WERI-Rb-1 (cell line): Measurements from ENCODE around the gene RDH8.

Experiments used
- DNase-seq: peaks from one replicate; pipeline ENCODE4 v3.0.0-alpha.2; 2020
- H3K27ac ChIP-seq: fragments of 250-450 bp; sonication (Bioruptor Pico); 2 replicates; pipeline ENCODE4 v1.5.1; 2020; ENCODE audit warnings: mild to moderate bottlenecking, moderate library complexity
- H3K27me3 ChIP-seq: fragments of 250-450 bp; sonication (Bioruptor Pico); 2 replicates; pipeline ENCODE4 v1.5.1; 2021; ENCODE audit warnings: mild to moderate bottlenecking, low read depth, moderate library complexity; ENCODE audit not compliant: insufficient read depth, severe bottlenecking
- H3K36me3 ChIP-seq: fragments of 250-450 bp; sonication (Bioruptor Pico); 2 replicates; pipeline ENCODE4 v1.5.1; 2020; ENCODE audit warnings: mild to moderate bottlenecking, moderate library complexity
- H3K4me3 ChIP-seq: 2 replicates; pipeline ENCODE4 v1.5.1; 2011; ENCODE audit warnings: low read depth, mild to moderate bottlenecking, control low read depth, low read length
- H3K9me3 ChIP-seq: fragments of 250-450 bp; sonication (Bioruptor Pico); 2 replicates; pipeline ENCODE4 v1.5.1; 2021; ENCODE audit warnings: mild to moderate bottlenecking, moderate library complexity; ENCODE audit not compliant: severe bottlenecking
- TF ChIP-seq, protein P1 (sequence below): IDR thresholded peaks from 2 replicates; pipeline ENCODE4 v1.5.1; 2011; ENCODE audit warnings: low read depth, mild to moderate bottlenecking, control low read depth, inconsistent platforms, low read length

Gene RDH8

GRCh38 chr19:10006752-10007323, 6.4 kb upstream of the RDH8 start:
- Histone ChIP-seq H3K27ac (no peak overlapping the region), H3K4me3 (no peak overlapping the region), H3K36me3 (no peaks in the 10 kb centered on the region), H3K9me3 (no peaks in the 10 kb centered on the region), H3K27me3 (peaks cover 49% of the 10 kb centered on the region)
- DNase-seq, result no peak
- TF ChIP-seq, protein P1, sequence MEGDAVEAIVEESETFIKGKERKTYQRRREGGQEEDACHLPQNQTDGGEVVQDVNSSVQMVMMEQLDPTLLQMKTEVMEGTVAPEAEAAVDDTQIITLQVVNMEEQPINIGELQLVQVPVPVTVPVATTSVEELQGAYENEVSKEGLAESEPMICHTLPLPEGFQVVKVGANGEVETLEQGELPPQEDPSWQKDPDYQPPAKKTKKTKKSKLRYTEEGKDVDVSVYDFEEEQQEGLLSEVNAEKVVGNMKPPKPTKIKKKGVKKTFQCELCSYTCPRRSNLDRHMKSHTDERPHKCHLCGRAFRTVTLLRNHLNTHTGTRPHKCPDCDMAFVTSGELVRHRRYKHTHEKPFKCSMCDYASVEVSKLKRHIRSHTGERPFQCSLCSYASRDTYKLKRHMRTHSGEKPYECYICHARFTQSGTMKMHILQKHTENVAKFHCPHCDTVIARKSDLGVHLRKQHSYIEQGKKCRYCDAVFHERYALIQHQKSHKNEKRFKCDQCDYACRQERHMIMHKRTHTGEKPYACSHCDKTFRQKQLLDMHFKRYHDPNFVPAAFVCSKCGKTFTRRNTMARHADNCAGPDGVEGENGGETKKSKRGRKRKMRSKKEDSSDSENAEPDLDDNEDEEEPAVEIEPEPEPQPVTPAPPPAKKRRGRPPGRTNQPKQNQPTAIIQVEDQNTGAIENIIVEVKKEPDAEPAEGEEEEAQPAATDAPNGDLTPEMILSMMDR, result no peak

DNA sequence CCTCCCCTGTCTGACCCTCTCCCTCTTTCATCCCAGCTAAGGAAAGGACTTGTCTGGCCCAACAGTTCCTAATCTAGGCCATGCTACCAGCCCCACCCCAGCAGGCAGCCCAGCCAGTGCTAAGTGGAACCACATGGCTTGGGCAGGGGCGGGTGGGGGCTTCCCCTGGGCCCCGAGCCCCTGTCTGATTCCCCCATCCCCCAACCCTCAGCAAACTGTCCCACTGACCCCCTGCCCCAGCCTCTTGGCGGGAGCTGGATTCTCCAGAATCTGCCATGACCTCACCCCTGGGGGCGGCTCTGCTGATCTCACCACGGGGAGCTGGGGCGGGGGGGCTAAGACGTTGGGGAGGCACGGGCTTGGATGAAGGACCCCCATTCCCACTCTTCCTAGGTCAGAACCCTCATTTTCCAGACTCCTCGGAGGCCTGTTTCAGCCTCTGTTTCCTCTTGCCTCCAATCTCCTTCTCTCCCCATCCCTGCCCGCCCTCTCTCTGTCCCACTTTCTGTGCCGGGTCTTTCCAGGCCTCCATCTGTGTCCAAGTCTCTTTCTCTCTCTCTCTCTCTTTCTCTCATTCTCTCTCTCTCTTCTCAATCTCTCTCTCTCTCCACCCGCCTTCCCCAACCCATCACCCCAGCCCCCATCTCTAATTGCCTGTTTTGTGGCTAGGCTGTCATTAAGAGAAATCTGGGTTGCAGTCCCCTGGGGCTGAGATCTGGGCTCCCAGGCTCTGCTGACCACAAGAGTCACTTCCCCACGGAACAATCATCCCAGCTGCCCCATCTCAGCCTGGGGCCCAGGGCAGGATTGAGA, 5.7 kb upstream of the RDH8 start:
- Histone ChIP-seq H3K9me3 (no peaks in the 10 kb centered on the region), H3K27me3 (peaks cover 56% of the 10 kb centered on the region), H3K4me3 (no peak overlapping the region), H3K27ac (no peak overlapping the region), H3K36me3 (no peaks in the 10 kb centered on the region)
- TF ChIP-seq, protein P1, result no peak
- DNase-seq, result no peak

GRCh38 chr19:10008184-10008765, 5.0 kb upstream of the RDH8 start:
- TF ChIP-seq, protein P1, result no peak
- Histone ChIP-seq H3K27me3 (peaks cover 58% of the 10 kb centered on the region), H3K27ac (no peak overlapping the region), H3K4me3 (no peak overlapping the region), H3K36me3 (no peaks in the 10 kb centered on the region), H3K9me3 (no peaks in the 10 kb centered on the region)
- no peak for DNase-seq

- Histone ChIP-seq H3K9me3 (no peaks in the 10 kb centered on the region), H3K27me3 (peaks cover 58% of the 10 kb centered on the region), H3K36me3 (no peaks in the 10 kb centered on the region), H3K4me3 (no peak overlapping the region), H3K27ac (no peak overlapping the region)
- TF ChIP-seq, protein P1, result no peak
- no peak for DNase-seq
These were observed 3.5 kb upstream of the RDH8 start for GRCh38 chr19:10009714-10010224.

GRCh38 chr19:10010247-10010691, 3.0 kb upstream of the RDH8 start, which contains the start of gene COL5A3:
COL5A3 (minus strand) TSS chr19:10010504; CDS start chr19:10010385, 119 bp downstream.
- H3K36me3 ChIP-seq, result no peaks in the 10 kb centered on the region
- peaks cover 58% of the 10 kb centered on the region for H3K27me3 ChIP-seq
- H3K9me3 ChIP-seq, result no peaks in the 10 kb centered on the region
- TF ChIP-seq, protein P1, result no peak
- no peak within 1 kb of the TSS for H3K4me3 ChIP-seq
- DNase-seq, result no peak
- no peak within 1 kb of the TSS for H3K27ac ChIP-seq
